HUES6 (cell line): Measurements from ENCODE around the gene COL4A5.
A peak's percentile ranks its signal among the peaks of the same experiment; 100 is the strongest.

Source experiments
- H3K27ac ChIP-seq: 2 replicates; pipeline ENCODE4 v1.7.0; 2013; ENCODE audit warnings: low read depth, mild to moderate bottlenecking, low read length, inconsistent platforms
- H3K27me3 ChIP-seq: 2 replicates; pipeline ENCODE4 v1.6.1; 2013; ENCODE audit warnings: low read length; ENCODE audit not compliant: control insufficient read depth, insufficient read depth
- H3K36me3 ChIP-seq: 2 replicates; pipeline ENCODE4 v1.6.1; 2013; ENCODE audit warnings: low read length; ENCODE audit not compliant: control insufficient read depth, insufficient read depth
- H3K4me1 ChIP-seq: 2 replicates; pipeline ENCODE4 v1.6.1; 2013; ENCODE audit warnings: low read length; ENCODE audit not compliant: control insufficient read depth, insufficient read depth
- H3K4me3 ChIP-seq: 2 replicates; pipeline ENCODE4 v1.5.1; 2013; ENCODE audit warnings: low read depth, low read length
- H3K9ac ChIP-seq: one replicate; pipeline ENCODE4 v1.6.1; 2013; ENCODE audit warnings: mild to moderate bottlenecking, low read length
- H3K9me3 ChIP-seq: 2 replicates; pipeline ENCODE4 v1.6.1; 2013; ENCODE audit warnings: low read depth, low read length; ENCODE audit not compliant: control insufficient read depth, insufficient read depth

The COL4A5 gene

GRCh38 chrX:108419401-108419800, 20.2 kb upstream of the COL4A5 start:
- H3K4me1 ChIP-seq = peaks cover 39% of the 10 kb centered on the region
- no peak overlapping the region for H3K27ac ChIP-seq
- H3K36me3 ChIP-seq = no peaks in the 10 kb centered on the region
- no peak overlapping the region for H3K4me3 ChIP-seq
- peaks cover 2% of the 10 kb centered on the region; the same call in 1 of the 2 replicates for H3K27me3 ChIP-seq
- no peaks in the 10 kb centered on the region for H3K9me3 ChIP-seq
- H3K9ac ChIP-seq = no peak overlapping the region

- H3K9ac ChIP-seq = no peak overlapping the region
- peaks cover 2% of the 10 kb centered on the region; the same call in 1 of the 2 replicates for H3K27me3 ChIP-seq
- no peak overlapping the region for H3K4me3 ChIP-seq
- H3K4me1 ChIP-seq = peaks cover 33% of the 10 kb centered on the region
- H3K27ac ChIP-seq = no peak overlapping the region
- H3K9me3 ChIP-seq = no peaks in the 10 kb centered on the region
- no peaks in the 10 kb centered on the region for H3K36me3 ChIP-seq
Observed at GRCh38 chrX:108420481-108420880, 19.2 kb upstream of the COL4A5 start.

- Histone ChIP-seq H3K4me3 (no peak overlapping the region; the same call in 1 of the 2 replicates), H3K4me1 (peaks cover 10% of the 10 kb centered on the region), H3K27me3 (peaks cover 9% of the 10 kb centered on the region; the same call in 1 of the 2 replicates), H3K36me3 (peaks cover 4% of the 10 kb centered on the region; the same call in 1 of the 2 replicates), H3K27ac (peak overlapping the region; percentile 34; the same call in 1 of the 2 replicates), H3K9ac (peak overlapping the region; percentile 0), H3K9me3 (no peaks in the 10 kb centered on the region)
Observed at GRCh38 chrX:108426262-108426661, 13.4 kb upstream of the COL4A5 start.

GRCh38 chrX:108435261-108435660, 4.4 kb upstream of the COL4A5 start:
- Histone ChIP-seq H3K9me3 (no peaks in the 10 kb centered on the region), H3K36me3 (no peaks in the 10 kb centered on the region), H3K4me3 (no peak overlapping the region), H3K4me1 (peaks cover 5% of the 10 kb centered on the region), H3K27ac (no peak overlapping the region), H3K9ac (no peak overlapping the region), H3K27me3 (peaks cover 12% of the 10 kb centered on the region; the same call in 1 of the 2 replicates)

- Histone ChIP-seq H3K27ac (no peak overlapping the region), H3K4me3 (peak overlapping the region; percentile 85)
Observed at GRCh38 chrX:108437349-108438109, 2.1 kb upstream of the COL4A5 start.

GRCh38 chrX:108438110-108438623, 1.5 kb upstream of the COL4A5 start, which contains the start of gene COL4A6:
Gene COL4A6 (minus strand): TSS chrX:108438422. CDS start chrX:108438196, 226 bp downstream.
- Histone ChIP-seq H3K9me3 (no peaks in the 10 kb centered on the region), H3K4me3 (peak within 1 kb of the TSS; percentile 85), H3K4me1 (peaks cover 22% of the 10 kb centered on the region), H3K27me3 (peaks cover 12% of the 10 kb centered on the region; the same call in 1 of the 2 replicates), H3K36me3 (0 out of 2 replicates have a peak, but pooled peaks cover 2% of the 10 kb centered on the region), H3K9ac (peak within 1 kb of the TSS; percentile 78), H3K27ac (no peak within 1 kb of the TSS)

More at GRCh38 chrX:108437349-108438109, 2.1 kb upstream of the COL4A5 start:
- no peaks in the 10 kb centered on the region for H3K36me3 ChIP-seq
- H3K4me1 ChIP-seq = peaks cover 22% of the 10 kb centered on the region
- peak overlapping the region; percentile 63 for H3K9ac ChIP-seq
- peaks cover 12% of the 10 kb centered on the region; the same call in 1 of the 2 replicates for H3K27me3 ChIP-seq
- H3K9me3 ChIP-seq = no peaks in the 10 kb centered on the region

- Histone ChIP-seq H3K9me3 (peaks cover 8% of the 10 kb centered on the region; the same call in 1 of the 2 replicates), H3K27ac (peak overlapping the region; percentile 78), H3K36me3 (peaks cover 3% of the 10 kb centered on the region; the same call in 1 of the 2 replicates), H3K9ac (peak overlapping the region; percentile 78), H3K4me1 (peaks cover 22% of the 10 kb centered on the region), H3K27me3 (peaks cover 12% of the 10 kb centered on the region; the same call in 1 of the 2 replicates), H3K4me3 (peak overlapping the region; percentile 85)
Observed at GRCh38 chrX:108439961-108440696, 491 bp downstream of the COL4A5 start.

- Histone ChIP-seq H3K4me1 (peaks cover 35% of the 10 kb centered on the region), H3K9me3 (peaks cover 8% of the 10 kb centered on the region; the same call in 1 of the 2 replicates), H3K36me3 (peaks cover 5% of the 10 kb centered on the region; the same call in 1 of the 2 replicates), H3K27me3 (peaks cover under 1% of the 10 kb centered on the region; the same call in 1 of the 2 replicates), H3K4me3 (peak overlapping the region; percentile 85; the same call in 1 of the 2 replicates), H3K27ac (no peak overlapping the region), H3K9ac (no peak overlapping the region)
Observed at GRCh38 chrX:108442901-108443464, 3.3 kb downstream of the COL4A5 start.

- Histone ChIP-seq H3K9me3 (peaks cover 8% of the 10 kb centered on the region; the same call in 1 of the 2 replicates), H3K27me3 (no peaks in the 10 kb centered on the region), H3K36me3 (peaks cover 5% of the 10 kb centered on the region; the same call in 1 of the 2 replicates), H3K4me3 (no peak overlapping the region), H3K27ac (no peak overlapping the region), H3K9ac (no peak overlapping the region), H3K4me1 (peaks cover 13% of the 10 kb centered on the region)
Observed at GRCh38 chrX:108447303-108447702, 7.7 kb downstream of the COL4A5 start.

GRCh38 chrX:108453841-108454240, 14.2 kb downstream of the COL4A5 start:
- H3K27me3 ChIP-seq = no peaks in the 10 kb centered on the region; the same call in 1 of the 2 replicates
- H3K9me3 ChIP-seq = no peaks in the 10 kb centered on the region; the same call in 1 of the 2 replicates
- no peak overlapping the region for H3K4me3 ChIP-seq
- H3K36me3 ChIP-seq = peaks cover 5% of the 10 kb centered on the region; the same call in 1 of the 2 replicates
- H3K4me1 ChIP-seq = no peaks in the 10 kb centered on the region
- no peak overlapping the region for H3K27ac ChIP-seq
- H3K9ac ChIP-seq = no peak overlapping the region
